GM13977 (cell line): ENCODE data around the gene SCML1.

Experiments used
- DNase-seq: peaks from one replicate; pipeline ENCODE4 v3.0.0; 2012; ENCODE audit warnings: low spot score
- CTCF ChIP-seq: IDR thresholded peaks from 2 replicates; pipeline ENCODE4 v1.5.1; 2012; ENCODE audit warnings: mild to moderate bottlenecking, control low read depth; ENCODE audit not compliant: insufficient read depth; ENCODE audit errors: extremely low read depth, missing control alignments
- in situ Hi-C: fragments of 300-500 bp; cut with MboI; formaldehyde crosslinking; loops from one replicate; pipeline ENCODE4 v1.12.0; 2022; ENCODE audit warnings: low sequenced_read_pairs, low pct_unique_long_range_greater_than_20kb, mixed read lengths, inconsistent platforms; ENCODE audit not compliant: unreplicated experiment

The SCML1 gene

GRCh38 chrX:17737986-17738713 lies 857 bp downstream of the SCML1 start:
- no peak for DNase-seq
- in situ Hi-C loops, result no loop called here
- TF ChIP-seq CTCF, result no peak

GRCh38 chrX:17738737-17739535 lies 1.6 kb downstream of the SCML1 start:
- no peak for DNase-seq
- TF ChIP-seq CTCF, result no peak
- in situ Hi-C loops, result no loop called here

GRCh38 chrX:17740137-17741122 lies 3.1 kb downstream of the SCML1 start:
- no peak for DNase-seq
- in situ Hi-C loops, result no loop called here
- no peak for TF ChIP-seq CTCF

- in situ Hi-C loops, result no loop called here
Observed at GRCh38 chrX:17741123-17741511, 3.8 kb downstream of the SCML1 start.

GRCh38 chrX:17743913-17744312 lies 6.6 kb downstream of the SCML1 start:
- DNase-seq, result no peak
- in situ Hi-C loops, result no loop called here
- TF ChIP-seq CTCF, result no peak

More at GRCh38 chrX:17741123-17741511, 3.8 kb downstream of the SCML1 start:
- DNase-seq, result no peak
- TF ChIP-seq CTCF, result no peak

GRCh38 chrX:17744896-17745523 lies 7.7 kb downstream of the SCML1 start:
- in situ Hi-C loops, result no loop called here
- no peak for DNase-seq

More at GRCh38 chrX:17744896-17745523, 7.7 kb downstream of the SCML1 start:
- TF ChIP-seq CTCF, result peak; percentile 27
